Hepatocyte (in vitro differentiated cells): ENCODE results near the gene IKZF2.

Experiments used
- CTCF ChIP-seq: fragments of 200-600 bp; sonication (generic); IDR thresholded peaks from 2 replicates; pipeline ENCODE4 v1.5.1; 2016; ENCODE audit warnings: antibody characterized with exemption, mild to moderate bottlenecking; ENCODE audit not compliant: poor library complexity
- EZH2 ChIP-seq: fragments of 200-600 bp; sonication (generic); IDR thresholded peaks from 2 replicates; pipeline ENCODE4 v1.6.1; 2016; ENCODE audit warnings: antibody characterized with exemption, mild to moderate bottlenecking, borderline replicate concordance

DNA sequence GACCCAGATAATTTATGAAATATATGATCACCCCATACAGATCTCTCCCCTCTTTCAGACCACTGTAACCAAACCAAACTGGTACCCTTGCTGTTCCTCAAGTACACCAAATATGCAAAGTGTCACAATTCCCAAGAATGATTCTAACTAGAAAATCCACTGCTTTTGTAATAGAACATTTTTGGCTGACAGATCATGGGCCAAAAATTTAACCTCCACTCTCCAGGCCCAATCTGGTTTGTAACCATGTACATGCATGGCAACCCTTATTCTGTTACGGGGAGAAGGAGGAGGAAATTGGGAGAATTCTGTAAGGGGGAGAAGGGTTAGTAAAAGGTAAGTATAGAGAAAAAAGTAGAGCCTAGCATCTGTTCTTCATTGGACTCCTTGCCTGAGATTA lies 62.0 kb downstream of the IKZF2 start:
- TF ChIP-seq CTCF: no peak
- no peak for TF ChIP-seq EZH2
